ENCODE results near the gene GPX4. TPM values are rescaled to one million over a fixed set of nuclear protein-coding genes. Genes with fewer than 3 reads are reported as not detected.

GPX4 gene
- total and polyA plus RNA-seq, 2 donors (not counting 1 experiment from before 2014, with no cell fraction given): 213 to 317 TPM

DNA sequence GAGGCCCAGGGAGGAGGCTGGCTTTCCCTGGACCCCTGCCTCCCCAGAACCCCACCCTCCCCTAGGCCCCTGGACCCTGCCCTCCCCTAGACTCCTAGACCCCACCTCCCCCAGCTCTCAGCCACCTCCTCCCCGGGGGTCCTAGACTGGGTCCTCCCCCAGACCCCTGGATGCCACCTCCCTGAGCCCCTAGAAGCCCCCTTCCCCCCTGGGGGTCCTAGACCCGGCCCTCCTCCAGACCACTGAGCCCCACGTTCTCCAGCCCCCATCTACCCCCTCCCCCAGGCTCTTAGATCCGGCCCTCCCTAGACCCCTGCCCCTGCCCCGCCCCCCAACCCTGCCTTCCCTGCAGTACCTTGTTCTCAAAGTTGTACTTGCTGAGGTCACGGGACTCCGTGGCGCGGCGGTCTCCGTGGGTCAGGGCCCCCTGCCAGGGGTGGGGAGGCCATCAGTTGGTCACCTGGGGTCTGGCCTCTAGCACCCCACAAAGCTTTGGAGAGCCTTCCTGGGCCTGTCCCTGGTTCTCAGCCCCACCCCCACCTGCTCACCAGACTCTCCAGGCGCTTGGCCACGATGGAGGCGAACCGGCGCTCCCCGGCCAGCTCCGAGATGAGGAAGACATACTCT, 8.0 kb downstream of the GPX4 start:
- POLR2A ChIA-PET: interaction anchor here (0.6 to 1.1 kb wide), 5 partner anchors 10 to 979 kb away, joined by 3 to 7 read pairs (median 5); no protein-coding TSS in a partner anchor
- H3K27me3 ChIP-seq (replicated peaks in 1 of 4; ENCODE audit: control extremely low read depth in 1 of 4, control insufficient read depth in 3 of 4, insufficient read depth in 4 of 4, low read length in 3 of 4): no peaks in the 10 kb centered on the region
- CTCF ChIA-PET: interaction anchor here (0.8 to 3.9 kb wide), 6 partner anchors 10 to 158 kb away, joined by 4 to 62 read pairs (median 10); partner anchors contain the start of genes ATP5F1D, CBARP and CIRBP

More for the DNA sequence above, 8.0 kb downstream of the GPX4 start:
- DNase-seq (peak; percentile 42), ATAC-seq (ENCODE audit: low read depth) (no peak)
- H3K9me3 ChIP-seq (ENCODE audit: control extremely low read depth in 1 of 3, control insufficient read depth in 2 of 3, insufficient read depth in 1 of 3, low read length in 2 of 3): no peaks in the 10 kb centered on the region
- peaks cover 0 to 48% of the 10 kb centered on the region in 2 experiments for H3K36me3 ChIP-seq (replicated peaks in 1 of 2; ENCODE audit: control extremely low read depth in 1 of 2, control insufficient read depth in 1 of 2, extremely low read depth in 1 of 2, insufficient read depth in 2 of 2, low read length in 1 of 2)
- peaks cover 6 to 23% of the 10 kb centered on the region in 2 donors for H3K4me1 ChIP-seq (ENCODE audit: control insufficient read depth in 2 of 2, insufficient read depth in 2 of 2, low read length in 2 of 2)
- H4K20me1 ChIP-seq (ENCODE audit: control insufficient read depth, insufficient read depth, low read length, poor library complexity, severe bottlenecking): peaks cover 42% of the 10 kb centered on the region
- WGBS (ENCODE audit: insufficient coverage): 97% methylated on average over 14 of the region's 18 CpGs
- no peak overlapping the region for H3K4me2 ChIP-seq (replicated peaks; ENCODE audit: low read depth, low read length, poor library complexity, severe bottlenecking)
- H3K79me2 ChIP-seq (ENCODE audit: control insufficient read depth, insufficient read depth, low read length): peaks cover 15% of the 10 kb centered on the region
- no peak overlapping the region for H2AFZ ChIP-seq (ENCODE audit: insufficient read depth, low read depth, low read length, poor library complexity, severe bottlenecking)
- H3K4me1 Mint-ChIP-seq: peaks cover 10% of the 10 kb centered on the region
- H3K27ac Mint-ChIP-seq: no peak overlapping the region
- H3K27me3 Mint-ChIP-seq: no peaks in the 10 kb centered on the region
- intact Hi-C loops (cut with micrococcal nuclease): loop anchor here (2.0 to 5.0 kb wide), 2 partner anchors 21 to 81 kb away; no protein-coding TSS in a partner anchor
- H3K4me3 Mint-ChIP-seq: no peak overlapping the region
- TF ChIP-seq EZH2 (IDR thresholded peaks at IDR 0.05; ENCODE audit: borderline replicate concordance, insufficient read depth, low read depth, low read length, poor library complexity, severe bottlenecking): no peak
- TF ChIP-seq, protein P1, sequence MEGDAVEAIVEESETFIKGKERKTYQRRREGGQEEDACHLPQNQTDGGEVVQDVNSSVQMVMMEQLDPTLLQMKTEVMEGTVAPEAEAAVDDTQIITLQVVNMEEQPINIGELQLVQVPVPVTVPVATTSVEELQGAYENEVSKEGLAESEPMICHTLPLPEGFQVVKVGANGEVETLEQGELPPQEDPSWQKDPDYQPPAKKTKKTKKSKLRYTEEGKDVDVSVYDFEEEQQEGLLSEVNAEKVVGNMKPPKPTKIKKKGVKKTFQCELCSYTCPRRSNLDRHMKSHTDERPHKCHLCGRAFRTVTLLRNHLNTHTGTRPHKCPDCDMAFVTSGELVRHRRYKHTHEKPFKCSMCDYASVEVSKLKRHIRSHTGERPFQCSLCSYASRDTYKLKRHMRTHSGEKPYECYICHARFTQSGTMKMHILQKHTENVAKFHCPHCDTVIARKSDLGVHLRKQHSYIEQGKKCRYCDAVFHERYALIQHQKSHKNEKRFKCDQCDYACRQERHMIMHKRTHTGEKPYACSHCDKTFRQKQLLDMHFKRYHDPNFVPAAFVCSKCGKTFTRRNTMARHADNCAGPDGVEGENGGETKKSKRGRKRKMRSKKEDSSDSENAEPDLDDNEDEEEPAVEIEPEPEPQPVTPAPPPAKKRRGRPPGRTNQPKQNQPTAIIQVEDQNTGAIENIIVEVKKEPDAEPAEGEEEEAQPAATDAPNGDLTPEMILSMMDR (IDR thresholded peaks at IDR 0.05): no peak
- no peak overlapping the region for H3K4me3 ChIP-seq (ENCODE audit: control extremely low read depth in 1 of 5, extremely low read depth in 1 of 5, insufficient read depth in 1 of 5, low read depth in 2 of 5, low read length in 4 of 5)
- no peaks in the 10 kb centered on the region for H3K9me3 Mint-ChIP-seq (ENCODE audit: insufficient read depth)
- H3K9ac ChIP-seq (ENCODE audit: low read length): no peak overlapping the region
- H3K27ac ChIP-seq (ENCODE audit: low read length in 2 of 2): no peak overlapping the region
